ENCODE measurements around the gene MASP2.

The MASP2 gene

DNA sequence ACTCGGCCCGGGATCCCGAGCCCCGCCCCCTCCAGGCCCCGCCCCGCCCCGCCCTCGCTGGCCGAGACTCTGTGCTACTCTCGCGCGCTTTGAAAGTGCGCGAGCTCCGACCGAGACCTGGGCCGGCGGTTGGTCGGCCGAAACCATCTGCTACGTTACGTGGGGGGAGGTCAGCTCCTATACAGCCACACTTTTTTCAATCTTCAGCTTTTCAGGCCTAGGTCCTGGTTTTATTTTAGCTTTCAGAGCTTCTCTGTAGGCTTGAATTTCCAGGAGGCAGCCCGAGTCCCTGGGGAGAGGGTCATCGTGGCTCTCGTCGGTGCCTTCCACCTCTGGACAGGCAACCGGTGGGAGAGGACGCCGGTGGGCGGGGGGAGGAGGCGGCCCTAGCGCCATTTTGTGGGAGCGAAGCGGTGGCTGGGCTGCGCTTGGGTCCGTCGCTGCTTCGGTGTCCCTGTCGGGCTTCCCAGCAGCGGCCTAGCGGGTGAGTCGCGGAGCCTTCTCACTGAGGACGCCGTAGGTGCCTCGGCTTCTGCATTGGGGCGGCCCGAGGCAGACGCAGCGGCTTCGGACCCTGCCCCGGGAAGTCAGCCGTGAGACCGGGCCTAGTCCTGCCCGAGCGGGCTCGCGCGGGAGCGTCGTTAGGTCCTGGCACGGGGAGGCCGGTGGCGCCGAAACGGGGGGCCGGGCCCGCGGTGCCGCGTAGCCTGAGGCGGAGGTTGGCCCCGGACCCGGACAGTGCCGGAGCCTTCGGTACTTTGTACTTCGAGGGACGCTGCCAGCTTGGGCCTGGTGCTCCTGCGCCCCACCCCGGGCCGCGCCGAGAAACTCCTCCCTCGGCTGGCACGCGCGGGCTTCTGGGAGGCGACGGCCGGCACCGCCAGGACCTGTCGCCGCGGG, 34.5 kb downstream of the MASP2 start, which contains the start of gene TARDBP:
TSS of gene TARDBP (plus strand) at position 395 of the 900 bp plus-strand sequence. CDS start 1,074 bp downstream, outside the sequence.
- peak; percentile 4 for TF ChIP-seq FOXP2 (optimal IDR thresholded peaks at IDR 0.05; ENCODE audit: borderline replicate concordance, extremely low read depth, extremely low read length, insufficient read depth)
- TF ChIP-seq POLR2AphosphoS5 (IDR thresholded peaks at IDR 0.05; ENCODE audit: low read depth, low read length): peak; percentile 70
- no peak for TF ChIP-seq SIN3A (IDR thresholded peaks at IDR 0.05; ENCODE audit: borderline replicate concordance, insufficient read depth, low read length)
- TF ChIP-seq, protein P1, sequence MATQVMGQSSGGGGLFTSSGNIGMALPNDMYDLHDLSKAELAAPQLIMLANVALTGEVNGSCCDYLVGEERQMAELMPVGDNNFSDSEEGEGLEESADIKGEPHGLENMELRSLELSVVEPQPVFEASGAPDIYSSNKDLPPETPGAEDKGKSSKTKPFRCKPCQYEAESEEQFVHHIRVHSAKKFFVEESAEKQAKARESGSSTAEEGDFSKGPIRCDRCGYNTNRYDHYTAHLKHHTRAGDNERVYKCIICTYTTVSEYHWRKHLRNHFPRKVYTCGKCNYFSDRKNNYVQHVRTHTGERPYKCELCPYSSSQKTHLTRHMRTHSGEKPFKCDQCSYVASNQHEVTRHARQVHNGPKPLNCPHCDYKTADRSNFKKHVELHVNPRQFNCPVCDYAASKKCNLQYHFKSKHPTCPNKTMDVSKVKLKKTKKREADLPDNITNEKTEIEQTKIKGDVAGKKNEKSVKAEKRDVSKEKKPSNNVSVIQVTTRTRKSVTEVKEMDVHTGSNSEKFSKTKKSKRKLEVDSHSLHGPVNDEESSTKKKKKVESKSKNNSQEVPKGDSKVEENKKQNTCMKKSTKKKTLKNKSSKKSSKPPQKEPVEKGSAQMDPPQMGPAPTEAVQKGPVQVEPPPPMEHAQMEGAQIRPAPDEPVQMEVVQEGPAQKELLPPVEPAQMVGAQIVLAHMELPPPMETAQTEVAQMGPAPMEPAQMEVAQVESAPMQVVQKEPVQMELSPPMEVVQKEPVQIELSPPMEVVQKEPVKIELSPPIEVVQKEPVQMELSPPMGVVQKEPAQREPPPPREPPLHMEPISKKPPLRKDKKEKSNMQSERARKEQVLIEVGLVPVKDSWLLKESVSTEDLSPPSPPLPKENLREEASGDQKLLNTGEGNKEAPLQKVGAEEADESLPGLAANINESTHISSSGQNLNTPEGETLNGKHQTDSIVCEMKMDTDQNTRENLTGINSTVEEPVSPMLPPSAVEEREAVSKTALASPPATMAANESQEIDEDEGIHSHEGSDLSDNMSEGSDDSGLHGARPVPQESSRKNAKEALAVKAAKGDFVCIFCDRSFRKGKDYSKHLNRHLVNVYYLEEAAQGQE (IDR thresholded peaks at IDR 0.05; ENCODE audit: insufficient read depth in 1 of 2, low read depth in 2 of 2, low read length in 2 of 2): peak in 1 of 2 experiments; percentile 46; a peak in 1 of 4 replicates
- peak; percentile 89 for TF ChIP-seq TAF1 (IDR thresholded peaks at IDR 0.05; ENCODE audit: borderline replicate concordance, insufficient read depth, low read length)

DNA sequence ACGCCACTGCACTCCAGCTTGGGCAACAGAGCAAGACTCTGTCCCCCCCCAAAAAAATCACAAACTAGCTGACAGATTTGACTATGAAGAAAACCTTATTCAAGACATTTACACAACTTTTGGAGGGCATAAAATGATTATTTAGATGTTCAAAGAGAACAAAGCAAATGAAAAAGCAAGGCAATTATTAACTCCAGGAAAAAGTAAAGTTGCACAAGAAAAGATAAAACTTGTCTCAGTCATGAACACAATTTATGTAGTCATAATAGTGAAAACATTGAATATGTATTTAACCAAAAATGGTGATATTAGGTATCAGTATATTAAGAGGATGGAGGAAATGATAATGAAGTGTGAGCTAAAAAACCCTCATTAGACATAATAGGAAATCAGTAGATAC, 46.5 kb downstream of the MASP2 start:
- no peak for TF ChIP-seq TAF1 (IDR thresholded peaks at IDR 0.05; ENCODE audit: borderline replicate concordance, insufficient read depth, low read length)
- no peak for TF ChIP-seq POLR2AphosphoS5 (IDR thresholded peaks at IDR 0.05; ENCODE audit: low read depth, low read length)
- TF ChIP-seq, protein P1 (IDR thresholded peaks at IDR 0.05; ENCODE audit: insufficient read depth in 1 of 2, low read depth in 2 of 2, low read length in 2 of 2): no peak
- TF ChIP-seq SIN3A (IDR thresholded peaks at IDR 0.05; ENCODE audit: borderline replicate concordance, insufficient read depth, low read length): no peak
- TF ChIP-seq FOXP2 (optimal IDR thresholded peaks at IDR 0.05; ENCODE audit: borderline replicate concordance, extremely low read depth, extremely low read length, insufficient read depth): no peak

DNA sequence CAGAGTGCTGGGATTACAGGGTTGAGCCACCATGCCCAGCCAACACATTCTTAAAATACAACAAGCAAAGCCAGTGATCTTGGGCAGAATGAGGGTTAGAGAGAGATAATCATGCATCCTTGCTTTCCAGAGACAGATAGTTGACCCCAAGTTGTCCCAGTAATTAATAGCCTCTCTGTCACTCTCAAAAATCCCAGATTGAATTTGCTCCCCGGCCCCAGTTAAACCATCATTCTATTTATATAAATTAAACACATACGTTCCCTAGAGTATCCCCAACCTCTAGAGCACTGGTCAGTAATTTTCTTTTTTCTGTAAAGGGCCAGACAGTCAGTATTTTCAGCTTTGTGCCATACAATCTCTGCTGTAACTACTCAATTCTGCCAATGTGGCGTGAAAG, 50.9 kb downstream of the MASP2 start:
- TF ChIP-seq TAF1 (IDR thresholded peaks at IDR 0.05; ENCODE audit: borderline replicate concordance, insufficient read depth, low read length): no peak

DNA sequence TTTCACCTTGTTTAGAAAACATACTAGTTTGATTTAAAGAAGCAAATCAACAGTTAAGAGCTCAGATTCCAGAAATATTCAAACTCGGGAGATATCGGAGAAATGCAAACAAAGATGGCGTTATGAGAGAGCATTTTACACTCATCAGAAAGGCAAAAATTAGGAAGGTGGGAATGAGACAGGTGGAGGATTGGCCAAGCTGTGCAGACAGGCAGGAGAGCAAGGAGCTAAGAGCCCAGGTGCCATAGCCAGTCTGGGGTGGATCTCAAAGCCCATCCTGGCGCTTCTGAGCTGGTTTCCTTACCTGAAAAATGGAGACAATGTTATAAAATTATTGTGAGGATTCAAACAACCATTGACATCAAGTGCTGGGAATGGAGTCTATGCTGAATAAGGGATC, 54.2 kb downstream of the MASP2 start:
- no peak for TF ChIP-seq FOXP2 (optimal IDR thresholded peaks at IDR 0.05; ENCODE audit: borderline replicate concordance, extremely low read depth, extremely low read length, insufficient read depth)
- TF ChIP-seq, protein P1 (IDR thresholded peaks at IDR 0.05; ENCODE audit: insufficient read depth in 1 of 2, low read depth in 2 of 2, low read length in 2 of 2): no peak

DNA sequence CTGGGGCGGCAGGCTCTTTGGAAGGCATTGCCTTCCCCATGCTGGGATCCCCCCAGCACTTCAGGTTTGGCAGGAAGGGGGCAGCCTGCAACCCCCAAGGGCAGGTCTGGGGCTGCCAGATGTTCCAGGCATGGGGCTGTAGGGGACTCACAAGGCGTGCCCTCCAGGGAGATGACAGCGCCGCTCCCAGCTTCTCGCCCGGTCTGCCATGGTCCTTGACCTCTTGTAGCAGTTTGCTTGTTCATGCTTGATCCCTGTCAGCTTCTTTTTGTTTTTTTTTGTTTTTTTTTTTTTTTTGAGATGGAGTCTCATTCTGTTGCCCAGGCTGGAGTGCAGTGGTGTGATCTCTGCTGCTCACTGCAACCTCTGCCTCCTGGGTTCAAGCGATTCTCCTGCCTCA, 56.2 kb downstream of the MASP2 start:
- TF ChIP-seq POLR2AphosphoS5 (IDR thresholded peaks at IDR 0.05; ENCODE audit: low read depth, low read length) (no peak), TAF1 (IDR thresholded peaks at IDR 0.05; ENCODE audit: borderline replicate concordance, insufficient read depth, low read length) (no peak), FOXP2 (optimal IDR thresholded peaks at IDR 0.05; ENCODE audit: borderline replicate concordance, extremely low read depth, extremely low read length, insufficient read depth) (no peak), SIN3A (IDR thresholded peaks at IDR 0.05; ENCODE audit: borderline replicate concordance, insufficient read depth, low read length) (no peak)
- TF ChIP-seq, protein P1 (IDR thresholded peaks at IDR 0.05; ENCODE audit: insufficient read depth in 1 of 2, low read depth in 2 of 2, low read length in 2 of 2): no peak
